Left renal cortex interstitium (tissue), 4 donors: ENCODE measurements around the gene SLC7A7. TPM values are rescaled to one million over a fixed set of nuclear protein-coding genes. Genes with fewer than 3 reads are reported as not detected.
"Not testable (repeated sequence)": the region's sequence is repeated elsewhere in the genome, so short reads cannot be mapped to it uniquely, and the experiment has no call there.

Experiments used
- DNase-seq, 4 donors: peaks; one replicate each; pipeline ENCODE4 v3.0.0-alpha.2; 2013; ENCODE audit warnings: low read depth in 4 of 4, low spot score in 2 of 4, missing footprints in 1 of 4
- polyA plus RNA-seq, 4 donors: library from polyadenylated mRNA; unstranded; fragments of 120-200 nt; gene quantifications; one replicate each; pipeline ENCODE4 v1.2.1, GENCODE V29; 2013; ENCODE audit not compliant: insufficient read length in 4 of 4

The SLC7A7 gene
- polyA plus RNA-seq, 4 donors = 77.6 to 141 (median 91.2) TPM

- peak in 2 of 4 donors; percentile 71 to 83 for DNase-seq
Measured at GRCh38 chr14:22822571-22823098, 7.4 kb upstream of the SLC7A7 start.

- DNase-seq = no peak
Measured at GRCh38 chr14:22822016-22822570, 6.9 kb upstream of the SLC7A7 start.

- DNase-seq = no peak
Measured at GRCh38 chr14:22821193-22822015, 6.2 kb upstream of the SLC7A7 start.

- DNase-seq = no peak
Measured at GRCh38 chr14:22820731-22821130, 5.5 kb upstream of the SLC7A7 start.

GRCh38 chr14:22819151-22819988 lies 4.1 kb upstream of the SLC7A7 start:
- no peak for DNase-seq

GRCh38 chr14:22814373-22814772 lies 862 bp downstream of the SLC7A7 start:
- DNase-seq = no peak

GRCh38 chr14:22813145-22813544 lies 2.1 kb downstream of the SLC7A7 start:
- DNase-seq = no peak

- no peak for DNase-seq
Measured at GRCh38 chr14:22812744-22813143, 2.5 kb downstream of the SLC7A7 start.

GRCh38 chr14:22811722-22812121 lies 3.5 kb downstream of the SLC7A7 start:
- DNase-seq = no peak

GRCh38 chr14:22808388-22809209 lies 6.6 kb downstream of the SLC7A7 start:
- no peak for DNase-seq

GRCh38 chr14:22807432-22808087 lies 7.7 kb downstream of the SLC7A7 start:
- DNase-seq = no peak

GRCh38 chr14:22805235-22805634 lies 10.0 kb downstream of the SLC7A7 start:
- DNase-seq = not testable (repeated sequence)

- DNase-seq = no peak
Measured at GRCh38 chr14:22803687-22803974, 11.6 kb downstream of the SLC7A7 start.

GRCh38 chr14:22802860-22803686 lies 12.2 kb downstream of the SLC7A7 start:
- no peak for DNase-seq

- DNase-seq = no peak
Measured at GRCh38 chr14:22801716-22802115, 13.5 kb downstream of the SLC7A7 start.

- no peak for DNase-seq
Measured at GRCh38 chr14:22800346-22800745, 14.9 kb downstream of the SLC7A7 start.

- DNase-seq = no peak
Measured at GRCh38 chr14:22798528-22798927, 16.7 kb downstream of the SLC7A7 start.

GRCh38 chr14:22797017-22797917 lies 18.0 kb downstream of the SLC7A7 start:
- no peak for DNase-seq
